HG02870 (cell line): ENCODE measurements around the gene PCBP2.
"Not testable (repeated sequence)": the region's sequence is repeated elsewhere in the genome, so short reads cannot be mapped to it uniquely, and the experiment has no call there.

ENCODE experiments used
- ATAC-seq: cut with Tn5 transposase; IDR thresholded peaks from one replicate; pipeline ENCODE4 v1.9.1; 2021; ENCODE audit warnings: mild to moderate bottlenecking, moderate library complexity; ENCODE audit not compliant: unreplicated experiment

Gene PCBP2

GRCh38 chr12:53439582-53439981, 12.3 kb upstream of the PCBP2 start:
- not testable (repeated sequence) for ATAC-seq

DNA sequence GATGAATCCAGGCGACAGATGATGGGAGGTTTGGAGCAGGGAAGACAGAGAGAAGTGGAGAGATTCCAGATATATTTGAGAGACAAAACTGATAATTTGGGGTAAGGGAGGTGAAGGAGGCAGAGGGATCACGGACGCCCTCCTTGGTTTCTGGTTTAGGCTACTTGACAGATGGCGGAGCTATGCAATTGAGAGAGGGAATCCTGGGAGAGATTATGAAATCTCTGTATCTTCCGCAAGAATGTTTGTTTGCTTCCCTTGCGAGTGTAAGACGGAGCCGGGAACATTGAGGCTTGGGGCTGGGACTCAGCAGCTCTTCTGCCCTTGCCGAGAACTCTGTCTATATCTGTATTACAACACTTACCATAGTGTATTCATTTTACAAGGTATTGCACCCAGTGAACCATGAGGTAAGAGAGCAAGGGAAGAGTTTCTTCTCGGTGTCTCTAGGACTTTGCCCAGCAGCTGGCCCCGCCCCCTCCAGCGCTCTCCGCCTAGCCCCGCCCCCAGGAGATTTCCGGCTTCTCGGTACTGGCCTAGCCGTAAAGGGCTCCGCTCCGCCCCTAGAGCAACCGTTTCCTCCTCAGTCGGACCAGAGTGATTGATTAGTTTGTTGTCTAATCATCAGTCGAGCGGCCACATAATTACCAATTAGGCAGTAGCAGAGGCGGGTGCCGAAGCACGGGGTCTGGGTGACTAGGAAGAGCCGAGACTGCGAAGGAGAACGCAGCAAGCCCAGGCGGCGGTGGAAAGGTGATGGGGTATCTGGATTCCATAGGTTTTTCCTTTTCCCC, 10.7 kb upstream of the PCBP2 start, which contains the start of gene PRR13:
Gene PRR13 (plus strand): TSS at position 695 of the 794 bp plus-strand sequence. CDS start 981 bp downstream, outside the sequence.
- peak; percentile 96 for ATAC-seq

DNA sequence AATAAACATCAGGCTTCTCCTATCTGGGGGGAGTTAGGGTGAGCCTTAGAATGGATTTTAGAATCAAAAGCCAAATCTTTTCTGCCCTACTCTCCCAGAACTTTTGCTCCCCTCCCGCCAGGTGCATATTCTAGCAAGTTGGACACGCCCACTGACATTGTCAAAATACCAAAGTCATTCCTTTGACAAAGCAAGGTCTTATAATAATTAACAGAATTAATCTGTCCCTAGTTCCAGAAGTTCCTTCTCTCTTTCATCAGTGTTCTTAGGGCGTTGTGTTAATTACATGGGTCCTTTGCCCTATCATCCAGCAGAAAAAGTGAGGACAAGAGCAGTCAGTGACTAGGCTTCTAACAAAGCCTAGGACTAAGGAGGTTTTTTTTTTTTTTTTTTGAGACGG, 7.9 kb upstream of the PCBP2 start:
- no peak for ATAC-seq

- ATAC-seq, result not testable (repeated sequence)
Observed at GRCh38 chr12:53444593-53445325, 7.1 kb upstream of the PCBP2 start.

- no peak for ATAC-seq
Observed at GRCh38 chr12:53450936-53451335, 966 bp upstream of the PCBP2 start.

DNA sequence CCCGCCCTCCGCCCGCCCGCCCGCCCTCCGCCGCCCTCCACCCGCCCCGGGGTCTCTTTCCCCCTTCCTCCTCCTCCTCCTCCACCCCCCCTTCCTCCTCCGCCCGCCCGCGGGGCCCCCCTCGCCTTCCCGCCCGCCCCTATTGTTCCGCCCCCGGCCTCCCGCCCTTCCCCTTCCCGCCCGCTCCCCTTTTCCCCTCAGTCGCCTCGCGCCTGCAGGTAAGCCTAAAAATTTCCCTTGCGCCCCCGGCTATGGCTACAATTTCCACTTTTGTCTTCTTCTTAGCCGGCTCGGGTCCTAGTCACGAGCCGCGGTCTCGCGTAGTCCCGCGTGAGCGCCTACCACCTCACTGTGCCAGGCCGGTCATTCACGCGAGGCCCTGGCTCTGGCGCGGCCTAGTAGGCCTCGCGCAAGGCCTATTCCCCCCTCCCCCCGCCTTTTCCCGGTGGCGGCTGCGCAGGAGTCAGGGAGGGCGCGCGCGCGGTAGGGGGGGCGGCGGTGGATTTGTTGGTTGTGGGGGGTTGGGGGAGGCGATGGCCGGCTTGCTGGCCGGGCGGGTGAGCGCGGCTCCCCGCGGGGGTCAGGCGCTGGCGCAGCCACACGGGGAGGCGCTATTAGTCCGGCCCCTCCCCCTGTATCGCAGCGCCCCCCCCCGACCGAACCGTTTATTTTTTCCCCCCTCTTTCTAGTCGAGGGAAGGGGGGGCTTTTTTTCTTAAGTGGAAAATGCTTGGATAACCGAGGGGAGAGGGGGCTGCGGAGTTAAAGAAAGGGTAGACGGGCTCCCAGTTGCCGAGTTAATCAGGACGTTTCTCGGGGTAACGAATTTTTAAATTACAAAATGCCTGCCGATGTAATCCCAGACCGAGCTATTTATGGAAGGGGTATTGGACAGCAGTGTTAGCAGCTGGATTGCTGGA, 516 bp downstream of the PCBP2 start:
- no peak for ATAC-seq

- no peak for ATAC-seq
Observed at GRCh38 chr12:53453953-53454640, 2.2 kb downstream of the PCBP2 start.

DNA sequence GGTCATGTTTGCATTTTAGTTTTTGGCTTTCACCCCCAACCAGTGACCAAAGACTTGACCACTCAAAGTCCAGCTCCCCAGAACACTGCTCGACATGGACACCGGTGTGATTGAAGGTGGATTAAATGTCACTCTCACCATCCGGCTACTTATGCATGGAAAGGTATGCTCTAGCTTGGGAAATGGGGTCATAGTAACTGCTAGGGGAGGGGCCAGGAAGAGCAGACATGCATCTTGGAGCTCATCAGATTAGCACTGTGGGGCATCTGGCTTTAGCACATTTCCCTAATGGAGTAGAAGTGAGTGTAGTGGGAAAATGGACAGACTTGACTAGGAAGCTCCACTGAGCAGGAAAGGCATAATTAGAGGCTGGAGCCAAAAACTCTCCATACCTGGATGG, 2.8 kb downstream of the PCBP2 start:
- no peak for ATAC-seq

GRCh38 chr12:53456654-53457366, 4.9 kb downstream of the PCBP2 start:
- ATAC-seq, result no peak

GRCh38 chr12:53459097-53459496, 7.2 kb downstream of the PCBP2 start:
- no peak for ATAC-seq

DNA sequence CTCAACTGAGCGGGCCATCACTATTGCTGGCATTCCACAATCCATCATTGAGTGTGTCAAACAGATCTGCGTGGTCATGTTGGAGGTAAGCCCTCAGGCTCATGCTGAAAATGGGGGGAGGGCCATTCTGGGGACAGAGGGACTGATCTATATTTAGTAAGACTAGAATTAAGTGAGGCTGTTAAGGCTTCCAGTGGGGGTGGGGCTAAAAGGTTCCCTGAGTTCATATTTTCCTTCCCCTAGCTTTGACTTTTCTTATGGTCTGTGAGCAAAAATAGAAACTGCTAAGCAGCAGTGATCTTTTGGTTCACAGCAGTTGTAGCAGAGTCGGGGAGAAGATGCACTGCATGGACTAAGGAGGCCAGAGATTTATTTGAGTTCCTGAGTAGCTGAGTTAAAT, 9.2 kb downstream of the PCBP2 start:
- no peak for ATAC-seq

GRCh38 chr12:53461591-53461990, 9.7 kb downstream of the PCBP2 start:
- ATAC-seq, result no peak

- ATAC-seq, result no peak
Observed at GRCh38 chr12:53462935-53463334, 11.0 kb downstream of the PCBP2 start.

- no peak for ATAC-seq
Observed at GRCh38 chr12:53463802-53464560, 12.1 kb downstream of the PCBP2 start.

- no peak for ATAC-seq
Observed at GRCh38 chr12:53464685-53465418, 12.9 kb downstream of the PCBP2 start.

DNA sequence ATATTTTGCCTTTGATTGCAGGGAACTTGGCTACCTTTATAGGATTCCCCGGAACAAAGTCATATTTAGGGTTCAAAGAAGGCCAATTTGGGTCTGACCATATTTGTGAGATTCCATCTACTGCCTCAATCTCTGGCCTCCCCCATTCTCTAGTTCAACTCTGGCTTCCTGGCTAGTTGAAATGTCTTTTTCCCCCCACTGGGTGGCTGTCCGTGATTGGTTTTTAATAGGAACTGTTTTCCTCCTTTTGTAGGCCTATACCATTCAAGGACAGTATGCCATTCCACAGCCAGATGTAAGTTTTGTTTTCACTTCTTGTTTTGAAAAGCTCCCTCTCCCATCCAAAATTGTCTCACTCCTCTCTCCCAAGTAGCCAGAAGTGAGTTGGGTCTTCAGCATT, 13.8 kb downstream of the PCBP2 start:
- no peak for ATAC-seq

DNA sequence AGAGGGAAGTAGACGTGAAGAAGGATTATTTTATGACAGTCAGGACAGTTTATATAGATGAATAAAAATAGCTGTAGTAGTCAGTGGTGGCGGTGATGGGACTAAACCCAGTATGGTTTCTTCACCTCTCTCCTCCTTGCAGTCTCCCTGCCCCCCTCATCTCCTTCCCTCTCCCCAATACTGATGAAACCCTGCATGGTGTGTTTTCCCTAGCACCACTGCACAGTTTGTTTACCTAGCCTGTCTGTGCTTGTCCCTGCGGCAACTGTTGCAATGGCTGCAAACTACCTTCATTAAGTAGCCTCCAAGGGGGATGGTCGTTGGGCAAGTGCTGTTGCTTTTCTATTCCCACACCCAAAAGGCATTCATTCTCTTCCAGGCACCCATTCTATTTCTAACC, 14.7 kb downstream of the PCBP2 start:
- no peak for ATAC-seq

DNA sequence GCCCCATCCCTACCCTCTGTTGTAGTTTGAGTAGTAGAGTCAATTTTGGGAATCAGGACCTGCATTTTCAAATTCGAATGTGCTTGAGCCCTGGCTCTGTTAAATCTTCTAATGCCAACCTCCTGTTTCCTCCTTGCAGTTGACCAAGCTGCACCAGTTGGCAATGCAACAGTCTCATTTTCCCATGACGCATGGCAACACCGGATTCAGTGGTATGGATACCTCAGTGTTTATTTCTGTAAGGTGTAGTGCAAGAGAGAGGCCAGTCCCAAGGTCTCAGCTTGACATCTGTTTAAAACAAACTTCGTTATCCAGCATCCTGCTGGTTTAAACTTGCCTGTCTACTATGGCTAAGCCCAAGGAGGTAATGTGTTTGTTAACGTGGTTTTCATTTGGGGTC, 15.2 kb downstream of the PCBP2 start:
- ATAC-seq, result no peak

DNA sequence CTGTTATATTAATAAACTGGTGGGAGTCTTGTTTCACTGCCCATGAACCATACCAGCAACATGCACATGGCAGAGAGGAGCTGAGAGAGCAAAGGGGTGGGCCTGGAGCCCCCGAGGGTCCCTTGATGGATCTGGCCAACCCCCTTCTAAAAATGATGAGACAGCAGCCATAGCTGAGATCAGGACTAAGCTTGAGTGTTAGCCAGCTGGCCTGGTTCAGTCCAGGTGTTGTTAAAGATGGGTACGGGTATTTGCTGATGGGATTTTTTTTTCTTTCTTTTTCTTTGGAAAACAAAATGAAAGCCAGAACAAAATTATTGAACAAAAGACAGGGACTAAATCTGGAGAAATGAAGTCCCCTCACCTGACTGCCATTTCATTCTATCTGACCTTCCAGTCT, 16.0 kb downstream of the PCBP2 start:
- no peak for ATAC-seq
